Stimulated activated CD4-positive, alpha-beta T cell treated with anti-CD3 and anti-CD28 coated beads, Interleukin-4, amount 100 ng/mL, for 48 hours (primary cell): ENCODE measurements around the gene TJP1.
"Not testable (repeated sequence)": the region's sequence is repeated elsewhere in the genome, so short reads cannot be mapped to it uniquely, and the experiment has no call there.

Source experiments
- DNase-seq, 2 donors: peaks; one replicate each; pipeline ENCODE4 v3.0.0-alpha.2; 2020; ENCODE audit warnings: low read depth in 2 of 2

TJP1 gene

DNA sequence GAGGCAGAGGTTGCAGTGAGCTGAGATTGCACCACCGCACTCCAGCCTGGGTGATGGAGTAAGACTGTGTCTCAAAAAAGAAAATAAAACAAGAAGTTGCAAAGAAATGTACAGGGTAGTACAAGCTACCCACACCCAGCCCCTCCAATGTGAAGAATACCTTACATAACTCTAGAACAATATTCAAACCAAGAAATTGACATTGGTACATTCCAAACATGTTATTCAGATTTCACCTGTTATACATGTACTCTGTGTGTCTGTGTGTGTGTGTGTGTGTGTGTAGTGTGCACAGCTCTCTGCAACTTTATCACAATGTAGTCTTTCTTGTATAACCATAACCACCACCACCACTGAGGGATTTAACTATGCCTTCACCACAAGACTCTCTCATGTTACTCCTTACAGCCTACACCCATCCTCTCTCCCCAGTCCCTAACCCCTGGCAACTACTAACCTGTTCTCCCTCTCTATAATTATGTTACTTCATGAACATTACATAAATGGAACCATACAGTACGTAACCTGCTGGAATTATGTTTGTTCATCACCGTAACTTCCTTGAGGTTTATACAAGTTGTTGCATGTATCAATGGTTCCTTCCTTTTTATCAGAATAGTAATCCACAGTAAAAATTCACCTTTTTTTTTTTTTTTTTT, 16.2 kb upstream of the TJP1 start:
- no peak for DNase-seq

DNA sequence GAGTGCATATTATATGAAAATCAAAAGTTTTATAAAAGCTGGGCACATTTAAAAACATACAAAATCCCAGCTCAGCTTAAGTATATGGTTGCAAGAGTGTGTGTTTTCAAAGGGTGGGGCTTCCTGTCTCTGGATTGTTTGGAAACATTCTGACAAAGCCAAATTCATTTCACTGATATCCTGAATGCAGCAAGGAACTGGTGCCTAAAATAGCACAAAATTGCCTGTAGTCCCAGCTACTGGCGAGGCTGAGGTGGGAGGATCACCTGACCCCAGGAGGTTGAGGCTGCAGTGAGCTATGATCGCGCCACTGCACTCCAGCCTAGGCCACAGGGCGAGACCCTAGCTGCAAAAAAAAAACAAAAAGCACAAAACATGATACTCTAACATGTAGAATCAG, 13.0 kb upstream of the TJP1 start:
- DNase-seq: no peak

DNA sequence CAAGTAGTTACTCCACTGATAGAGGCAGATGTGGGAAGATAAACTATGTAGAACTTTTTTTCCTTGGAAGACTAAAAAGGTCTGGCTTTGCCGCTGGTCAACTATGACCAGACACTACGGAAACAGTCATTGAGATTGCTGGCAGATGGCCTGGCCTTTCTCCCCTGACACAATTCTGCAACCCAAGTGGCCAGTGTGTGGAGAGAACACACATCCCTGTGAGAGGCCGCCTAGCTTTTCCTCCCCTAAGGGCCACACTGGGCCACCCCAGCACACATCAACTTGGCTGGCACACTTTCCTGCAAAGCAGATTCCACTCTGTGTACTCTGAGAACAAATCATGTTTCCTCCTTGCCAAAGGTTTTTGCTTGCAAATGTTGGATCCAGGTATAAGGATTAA, 10.4 kb upstream of the TJP1 start:
- no peak for DNase-seq

DNA sequence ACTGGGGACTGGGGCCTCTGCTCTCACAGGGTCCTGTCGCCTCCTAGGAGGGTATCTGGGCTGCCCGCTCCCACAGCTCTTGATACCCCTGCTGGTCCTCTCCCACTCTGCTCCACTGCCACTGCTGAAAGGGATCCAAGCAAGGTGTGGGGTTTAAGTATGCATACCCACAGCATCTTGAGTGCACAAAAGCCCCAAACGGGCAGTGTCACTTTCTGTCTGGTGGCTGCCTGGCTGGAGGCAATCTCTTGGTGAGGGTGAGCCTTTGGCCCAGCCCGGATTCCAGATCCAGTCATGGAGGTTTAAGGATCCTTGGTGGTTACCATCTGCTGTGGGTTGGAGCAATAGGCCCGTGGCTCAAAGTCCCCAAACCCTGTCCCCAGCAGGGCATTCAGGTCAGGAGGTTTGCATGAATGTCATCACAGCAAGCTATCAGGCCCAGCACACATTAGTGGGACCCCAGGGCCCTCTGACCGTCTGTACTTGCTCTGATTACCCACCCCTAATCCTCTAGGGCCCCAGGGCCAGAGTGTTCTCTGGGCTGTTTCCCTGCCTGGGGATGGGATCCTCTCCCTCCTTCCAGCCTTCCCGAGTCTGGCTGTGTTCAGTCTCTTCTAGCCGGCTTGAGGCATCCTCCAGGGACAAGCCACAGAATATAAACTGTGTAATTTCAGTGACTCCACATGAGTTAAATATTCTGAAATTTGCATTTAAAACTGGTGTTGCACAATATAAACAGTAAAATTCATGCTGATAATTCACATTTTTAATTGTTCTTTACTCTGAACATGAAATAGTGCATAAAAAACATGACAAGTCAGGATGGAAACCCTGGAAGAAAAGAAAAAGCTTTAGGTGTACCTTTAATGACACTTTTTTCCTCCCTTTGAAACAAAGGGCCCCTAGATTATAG, 4.9 kb upstream of the TJP1 start:
- no peak for DNase-seq

DNA sequence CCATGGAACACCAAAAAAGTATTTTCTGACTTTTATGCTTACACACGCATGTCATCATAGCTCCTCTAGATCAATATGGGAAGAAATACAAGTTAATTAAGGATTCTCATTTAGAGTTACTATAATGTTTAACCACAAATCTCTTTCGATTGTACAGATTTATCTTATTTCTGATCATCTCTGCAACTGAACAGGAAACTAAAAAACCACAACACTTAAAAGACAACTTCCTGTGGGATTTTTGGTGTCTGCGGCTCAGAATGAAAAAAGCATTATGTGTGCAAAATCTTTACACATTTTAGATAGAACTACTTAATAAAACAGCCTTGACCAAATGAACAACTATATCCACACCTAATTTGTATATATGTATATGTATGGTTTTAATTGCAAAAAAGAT, 3.0 kb upstream of the TJP1 start:
- DNase-seq: no peak

DNA sequence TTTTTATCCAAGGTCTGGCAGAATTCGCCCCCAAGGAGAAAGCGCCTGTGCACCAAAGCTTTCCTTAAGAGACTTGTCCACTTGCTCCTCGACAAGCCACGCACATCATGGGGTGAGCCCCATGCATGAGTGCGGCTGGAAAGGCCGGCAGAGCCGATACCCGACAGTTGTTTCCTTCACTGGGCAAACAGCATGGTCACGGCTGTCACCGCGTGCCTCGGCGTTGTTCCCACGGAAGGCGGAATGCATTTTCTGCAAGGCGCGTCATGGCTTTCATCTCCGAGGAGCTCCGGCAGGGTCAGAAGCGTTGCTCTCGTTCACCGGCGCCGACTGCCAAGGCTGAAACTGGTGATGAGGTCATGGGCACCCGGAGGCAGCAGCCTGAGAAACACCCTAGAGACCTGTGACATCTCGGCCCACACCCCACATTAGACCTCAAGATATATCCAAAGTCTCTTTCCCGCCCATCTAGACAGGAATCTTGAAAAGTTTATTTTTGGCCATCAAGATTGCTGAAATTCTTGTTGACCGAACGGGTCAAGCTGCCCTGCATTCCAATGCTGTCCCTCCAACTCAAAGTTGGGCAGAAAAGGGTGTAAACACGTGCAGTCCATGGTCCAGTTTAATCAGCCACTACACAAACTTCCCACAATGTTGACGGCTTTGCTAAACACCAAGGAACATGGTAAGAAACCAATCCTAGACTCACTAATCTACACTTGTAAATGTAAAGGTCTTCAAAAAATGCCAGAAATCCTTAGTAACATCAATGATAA, 604 bp upstream of the TJP1 start:
- DNase-seq: no peak

DNA sequence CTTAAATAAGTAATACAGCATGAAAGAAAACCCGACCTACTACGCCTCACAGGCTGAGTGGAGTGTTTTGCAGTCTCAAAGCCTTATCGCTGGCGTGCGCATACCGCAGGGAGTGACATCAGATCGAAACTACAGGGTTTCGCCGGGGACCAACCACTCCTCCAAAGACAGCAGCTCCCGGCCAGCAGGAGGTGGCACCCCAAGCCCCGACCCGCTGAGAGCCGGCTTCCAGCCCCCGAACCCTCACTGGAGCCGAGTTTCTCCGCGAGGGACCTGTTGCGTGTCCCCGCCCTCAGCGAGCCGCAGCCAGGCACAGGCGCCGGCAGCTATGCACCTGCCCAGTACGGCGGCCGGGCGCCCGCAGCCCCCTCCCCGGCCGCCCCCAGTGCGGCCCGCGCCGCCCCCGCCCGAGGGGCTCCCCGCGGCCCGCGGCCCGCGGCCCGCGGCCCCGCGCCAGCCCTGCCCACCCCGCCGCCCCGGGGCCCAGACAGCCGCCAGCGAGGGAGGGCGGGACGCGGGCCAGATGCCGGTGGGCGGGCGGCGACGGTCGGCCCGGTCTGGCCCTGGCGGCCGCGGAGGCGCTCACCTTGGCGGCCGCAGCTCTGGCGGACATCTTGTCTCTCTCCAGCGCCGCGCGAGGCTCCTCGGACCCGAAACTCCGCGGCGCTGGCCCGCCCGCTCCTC, 710 bp downstream of the TJP1 start:
- DNase-seq: peak; percentile 13 to 16

DNA sequence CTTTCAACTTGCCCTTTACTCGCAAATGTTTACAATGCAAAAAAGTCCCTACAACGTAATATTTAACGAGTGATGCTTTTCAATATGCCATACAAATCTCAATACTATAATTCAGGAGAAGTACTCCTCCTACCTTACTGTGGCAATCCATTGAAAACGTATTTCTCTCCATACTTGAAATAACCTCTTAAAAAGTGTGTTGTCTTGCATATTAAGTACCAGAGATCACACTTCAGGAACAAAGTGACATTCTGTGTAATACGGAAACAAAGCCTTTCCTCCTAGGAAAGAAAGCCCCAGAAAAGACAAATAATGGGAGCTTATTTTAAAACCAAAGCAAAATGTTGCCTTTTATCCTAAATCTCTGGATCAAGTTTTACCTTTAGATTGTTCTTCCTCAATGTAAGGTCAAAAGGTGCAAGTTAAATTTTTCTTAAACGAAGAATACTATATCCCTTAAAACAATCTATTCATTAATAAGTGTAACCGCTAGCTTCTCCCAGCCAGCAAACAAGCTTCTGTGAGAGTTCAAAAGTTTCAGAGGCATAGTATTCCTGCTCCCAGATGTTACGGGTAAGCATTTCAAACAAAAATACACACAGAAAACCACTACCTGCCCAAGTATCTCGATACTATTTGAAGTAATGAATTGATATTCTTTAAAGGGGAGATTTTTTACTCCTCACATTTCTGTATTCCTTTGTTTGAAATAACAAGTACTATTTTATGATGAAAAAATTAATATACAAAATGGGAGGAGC, 1.7 kb downstream of the TJP1 start:
- DNase-seq: no peak

DNA sequence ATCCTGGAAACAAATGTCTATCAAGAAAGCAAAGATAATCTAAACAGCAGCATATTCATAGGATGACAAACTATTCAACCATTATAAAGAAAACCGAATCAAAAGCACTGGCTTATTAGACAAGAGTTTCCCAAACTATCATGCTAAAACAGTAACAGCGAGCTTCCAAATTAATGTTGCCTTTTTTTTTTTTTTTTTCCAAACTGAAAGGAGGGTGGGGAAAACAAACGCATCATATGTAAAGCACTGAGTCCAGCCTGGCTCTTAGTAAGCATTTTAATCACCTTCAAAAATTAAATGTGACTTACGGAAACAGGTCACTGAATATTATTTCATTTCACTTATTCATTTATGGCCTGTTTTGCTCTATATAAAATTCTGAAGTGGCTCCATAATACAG, 2.3 kb downstream of the TJP1 start:
- DNase-seq: no peak

DNA sequence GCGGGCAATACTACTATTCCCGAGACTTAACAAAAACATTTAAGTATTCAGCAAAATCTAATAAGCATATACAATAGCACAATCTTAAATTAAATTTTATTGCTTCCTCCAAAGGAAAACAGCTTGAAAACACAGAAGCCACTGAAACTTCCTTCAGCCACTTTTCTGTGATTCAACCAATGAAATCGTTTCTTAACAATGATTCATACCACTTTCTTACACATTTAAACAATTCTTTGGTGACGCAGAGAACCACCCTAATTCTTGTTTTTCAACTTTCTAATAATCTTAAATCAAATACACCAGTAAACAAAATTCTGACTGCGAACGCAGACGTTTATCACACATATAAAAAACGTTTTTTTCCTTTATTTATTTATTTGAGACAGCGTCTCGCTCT, 4.1 kb downstream of the TJP1 start:
- DNase-seq: no peak

DNA sequence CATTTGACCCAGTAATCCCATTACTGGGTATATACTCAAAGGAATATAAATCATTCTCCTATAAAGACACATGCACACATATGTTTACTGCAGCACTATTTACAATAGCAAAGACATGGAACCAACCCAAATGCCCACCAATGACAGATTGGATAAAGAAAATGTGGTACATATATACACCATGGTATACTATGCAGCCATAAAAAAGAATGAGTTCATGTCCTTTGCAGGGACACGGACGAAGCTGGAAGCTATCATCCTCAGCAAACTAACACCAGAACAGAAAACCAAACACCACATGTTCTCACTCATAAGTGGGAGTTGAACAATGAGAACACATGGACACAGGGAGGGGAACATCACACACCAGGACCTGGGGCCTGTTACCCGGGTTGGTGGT, 4.8 kb downstream of the TJP1 start:
- not testable (repeated sequence) for DNase-seq

DNA sequence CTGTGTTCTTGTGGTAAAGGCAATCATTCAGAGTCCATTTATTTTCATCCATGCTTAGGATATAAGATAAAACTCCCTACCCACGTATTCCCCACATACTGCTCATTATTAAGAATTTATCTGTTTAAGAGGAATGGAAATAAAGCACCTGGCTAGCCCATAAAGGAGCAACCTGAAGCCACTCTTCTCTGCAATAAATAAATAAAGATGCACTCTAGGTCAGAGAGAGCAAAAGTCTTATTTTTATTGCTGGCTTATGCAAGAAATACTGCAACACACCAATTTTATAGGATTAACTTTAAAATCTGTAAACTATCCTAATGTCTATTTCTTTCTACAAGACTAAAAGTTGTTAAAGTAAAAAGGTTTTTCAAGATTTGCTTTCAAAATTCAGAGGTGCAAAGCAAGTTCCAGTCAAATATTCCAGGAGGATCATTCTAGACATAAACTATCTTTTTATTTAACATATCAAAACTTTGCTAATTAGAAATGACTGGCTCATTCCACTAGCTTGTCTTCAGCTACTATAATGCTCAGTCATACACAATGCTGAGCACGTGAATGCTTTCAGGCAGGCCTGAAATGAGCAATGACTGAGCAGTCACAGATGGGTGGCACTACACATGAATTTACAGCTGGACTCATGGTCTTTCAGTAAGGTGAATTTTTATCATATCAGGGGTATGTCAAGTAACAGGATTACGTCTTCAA, 7.1 kb downstream of the TJP1 start:
- no peak for DNase-seq

DNA sequence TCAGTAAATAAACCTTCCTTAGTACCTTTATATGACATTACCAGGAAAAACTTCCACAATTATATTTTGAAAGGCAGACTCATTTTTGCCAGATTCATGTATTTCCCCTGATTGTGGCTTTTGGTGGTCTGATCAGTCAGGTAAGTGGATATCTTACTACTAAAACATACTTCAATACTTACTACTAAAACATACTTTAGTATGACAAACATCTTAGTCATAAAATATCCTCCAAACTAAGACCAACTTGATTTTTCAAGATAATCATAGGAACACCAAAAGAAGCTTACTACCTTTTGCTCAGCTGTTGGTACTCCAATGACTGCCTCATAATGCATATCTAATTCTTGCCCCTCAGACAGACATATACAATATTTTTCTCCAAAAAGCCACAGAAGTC, 9.3 kb downstream of the TJP1 start:
- DNase-seq: no peak

DNA sequence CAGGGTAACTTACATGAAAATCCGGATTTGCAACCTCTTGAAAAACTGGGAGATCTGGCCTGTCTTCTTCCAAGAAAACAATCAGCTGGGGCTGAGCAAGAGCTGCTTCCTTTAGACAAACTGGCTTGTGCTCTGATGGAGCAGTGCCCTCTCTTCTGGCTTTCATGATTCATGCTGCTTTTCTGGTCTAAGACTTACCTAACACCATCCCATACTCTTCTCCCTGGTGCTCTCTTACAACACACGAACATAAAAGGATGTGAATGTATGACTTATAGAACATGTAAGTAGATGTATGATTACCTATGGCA, 9.9 kb downstream of the TJP1 start:
- DNase-seq: no peak

DNA sequence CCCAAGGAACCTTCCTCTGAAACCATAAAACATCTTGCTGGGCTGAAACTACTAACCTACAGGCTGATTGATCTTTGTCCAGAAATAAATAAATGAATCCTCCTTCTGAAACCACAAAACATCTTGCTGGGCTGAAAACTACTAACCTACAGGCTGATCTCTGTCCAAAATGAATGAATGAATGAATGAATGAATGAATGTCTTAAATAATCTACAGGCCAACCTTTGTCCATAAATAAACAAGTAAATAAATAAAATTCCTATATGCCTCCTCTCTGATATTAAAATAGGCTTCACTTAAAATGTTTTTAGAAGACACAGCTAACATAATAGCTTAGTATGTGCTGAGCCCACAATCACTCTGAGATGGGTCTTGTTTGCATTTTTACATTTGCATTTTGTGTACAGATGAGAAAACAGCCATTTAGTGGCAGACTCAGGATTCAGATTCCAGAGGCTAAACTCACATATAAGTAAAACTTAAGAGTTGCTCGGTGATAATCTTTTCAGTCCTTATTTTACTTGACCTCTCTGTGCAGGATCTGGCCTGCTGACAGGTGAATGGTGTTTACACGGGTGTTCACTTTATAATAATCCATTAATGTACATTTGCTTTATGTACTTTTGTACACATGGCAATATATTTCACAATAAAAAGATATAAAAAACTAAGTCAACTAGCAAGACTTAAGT, 10.4 kb downstream of the TJP1 start:
- no peak for DNase-seq

DNA sequence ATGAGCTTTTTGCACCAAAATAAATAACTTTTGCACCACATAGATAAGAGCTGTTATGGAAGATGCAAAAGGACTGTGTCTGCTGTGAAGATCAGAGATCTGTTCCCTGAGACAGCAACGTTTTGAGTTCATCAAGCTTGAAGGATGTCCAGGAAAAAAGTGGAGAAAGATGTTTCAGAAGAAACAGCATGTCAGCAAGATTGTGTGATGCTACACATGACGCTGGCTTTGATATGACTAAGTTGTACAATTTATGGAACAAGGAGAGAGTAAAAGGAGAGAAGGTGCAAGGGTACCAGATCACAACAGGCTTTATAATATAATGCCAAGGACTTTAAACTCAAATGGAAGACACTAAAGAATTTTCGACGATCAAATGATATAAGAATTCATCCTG, 16.6 kb downstream of the TJP1 start:
- no peak for DNase-seq

DNA sequence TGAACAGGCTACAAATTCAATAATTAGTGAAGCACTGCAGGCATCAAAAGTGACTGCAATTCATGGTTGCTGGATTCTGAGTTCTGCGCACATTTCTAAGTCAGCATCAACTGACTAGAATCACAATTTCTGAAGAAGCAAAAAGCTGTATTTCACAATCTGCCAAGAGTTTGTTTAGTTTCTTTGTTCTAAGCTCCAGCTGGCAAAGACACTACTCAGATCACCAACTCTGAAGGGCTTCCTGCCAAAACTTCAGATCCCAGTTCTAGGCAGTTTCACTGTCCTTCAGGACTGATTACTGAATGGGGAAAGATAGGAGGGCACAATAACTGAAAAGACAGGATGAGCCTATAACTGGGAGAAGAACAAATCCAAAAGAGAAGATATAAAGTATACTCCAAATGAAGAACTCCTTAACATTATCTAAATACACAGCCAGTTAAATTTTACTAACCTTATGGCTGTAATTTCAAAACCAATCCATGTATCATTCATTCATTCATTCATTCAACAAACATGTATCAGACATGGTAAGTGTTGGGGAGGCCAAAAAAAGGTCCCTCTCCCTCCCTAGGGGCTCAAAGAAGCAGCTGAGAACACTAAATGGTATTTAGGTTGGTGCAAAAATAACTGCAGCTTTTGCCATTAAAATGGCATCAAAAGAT, 17.1 kb downstream of the TJP1 start:
- DNase-seq: no peak

DNA sequence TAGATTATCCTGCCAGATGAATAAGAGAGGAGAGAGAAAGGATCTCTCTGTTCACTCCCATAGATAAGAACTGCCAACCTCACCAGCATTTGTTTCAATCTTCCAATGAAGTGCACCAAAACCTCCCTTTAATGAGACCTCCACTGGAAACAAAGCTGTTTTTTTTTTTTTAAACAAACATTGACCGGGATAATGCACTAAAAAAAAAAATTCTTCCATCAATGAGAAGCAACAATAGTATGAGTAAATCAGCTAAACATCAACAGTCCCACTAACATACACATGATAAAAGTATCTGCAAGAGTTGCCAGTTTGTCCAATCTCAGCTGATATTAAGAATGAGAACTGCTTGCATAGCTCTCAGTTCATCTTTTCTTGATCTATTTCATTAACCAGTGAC, 19.9 kb downstream of the TJP1 start:
- DNase-seq: no peak

DNA sequence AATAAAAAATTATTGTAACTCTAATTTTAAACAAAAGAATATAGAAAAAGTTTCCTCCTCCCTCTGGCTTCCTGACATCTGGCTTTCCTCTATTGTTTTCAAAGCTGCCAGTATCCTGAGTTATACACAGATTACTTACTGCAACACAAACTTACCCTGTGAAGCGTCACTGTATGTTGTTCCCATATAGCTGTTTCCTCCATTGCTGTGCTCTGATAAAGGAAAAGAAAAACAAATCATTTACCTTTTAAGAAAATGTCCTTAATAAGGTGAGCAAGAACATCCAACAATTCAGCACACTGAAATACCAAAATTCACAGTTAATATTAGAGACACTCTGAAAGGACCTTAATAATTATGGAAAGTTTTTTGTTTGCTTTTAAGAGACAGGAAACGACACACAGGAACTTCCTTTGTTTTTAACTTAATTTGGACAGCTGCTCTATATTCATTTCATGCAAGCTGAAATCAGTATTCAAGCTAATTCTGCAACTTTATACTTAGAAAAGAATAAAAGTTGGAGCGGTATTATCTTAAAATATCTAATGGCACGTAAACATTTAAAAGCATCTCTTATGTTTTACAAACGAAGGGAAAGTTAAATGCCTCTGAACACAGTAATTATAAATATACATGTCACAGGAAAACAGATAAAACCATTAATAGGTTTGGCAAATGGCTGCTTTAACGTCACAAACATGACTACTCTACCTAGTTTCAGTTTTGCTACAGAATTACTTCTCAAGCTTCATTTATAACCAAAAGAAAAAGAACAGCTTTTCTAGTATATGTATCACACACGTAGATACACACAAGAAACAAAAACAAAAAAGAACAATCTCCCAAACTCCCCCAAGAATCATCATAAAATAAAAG, 21.5 kb downstream of the TJP1 start:
- no peak for DNase-seq
